Dermis microvascular lymphatic vessel endothelial cell (primary cell): Measurements from ENCODE around the gene EPHB2. TPM values are rescaled to one million over a fixed set of nuclear protein-coding genes. Genes with fewer than 3 reads are reported as not detected.

ENCODE experiments used
- DNase-seq, 2 donors: peaks; one replicate each; pipeline versions ENCODE4 v3.0.0 to v3.0.0-alpha.2; 2010; ENCODE audit warnings: low read depth in 2 of 2
- total RNA-seq: library from RNA; depleted of rRNA; stranded (reverse); fragments of >200 nt; gene quantifications from 2 replicates; pipeline ENCODE4 v1.2.1, GENCODE V29; 2014

The EPHB2 gene
- total RNA-seq, 1 donor from 2014 or later = 26.6 TPM

GRCh38 chr1:22798083-22798482, 87.4 kb downstream of the EPHB2 start:
- no peak for DNase-seq

GRCh38 chr1:22799971-22800370, 89.3 kb downstream of the EPHB2 start:
- DNase-seq = no peak

- DNase-seq = no peak
These were observed 90.0 kb downstream of the EPHB2 start for GRCh38 chr1:22800629-22801028.

- DNase-seq = no peak
These were observed 90.7 kb downstream of the EPHB2 start for GRCh38 chr1:22801347-22801746.

GRCh38 chr1:22801761-22802160, 91.1 kb downstream of the EPHB2 start:
- DNase-seq = no peak

GRCh38 chr1:22803833-22804232, 93.2 kb downstream of the EPHB2 start:
- DNase-seq = no peak

- no peak for DNase-seq
These were observed 93.8 kb downstream of the EPHB2 start for GRCh38 chr1:22804406-22804805.

GRCh38 chr1:22804969-22805671, 94.5 kb downstream of the EPHB2 start:
- DNase-seq = no peak

- no peak for DNase-seq
These were observed 95.0 kb downstream of the EPHB2 start for GRCh38 chr1:22805672-22806038.

GRCh38 chr1:22806584-22806983, 95.9 kb downstream of the EPHB2 start:
- DNase-seq = no peak

GRCh38 chr1:22807340-22807739, 96.7 kb downstream of the EPHB2 start:
- no peak for DNase-seq

GRCh38 chr1:22808186-22808675, 97.6 kb downstream of the EPHB2 start:
- no peak for DNase-seq

- peak in 1 of 2 donors; percentile 36 for DNase-seq
These were observed 98.2 kb downstream of the EPHB2 start for GRCh38 chr1:22808676-22809483.

GRCh38 chr1:22809783-22810182, 99.1 kb downstream of the EPHB2 start:
- no peak for DNase-seq

- no peak for DNase-seq
These were observed 99.7 kb downstream of the EPHB2 start for GRCh38 chr1:22810378-22810777.

- no peak for DNase-seq
These were observed 101.6 kb downstream of the EPHB2 start for GRCh38 chr1:22812092-22812880.

GRCh38 chr1:22812993-22813790, 102.6 kb downstream of the EPHB2 start:
- DNase-seq = no peak

- DNase-seq = no peak
These were observed 103.8 kb downstream of the EPHB2 start for GRCh38 chr1:22814176-22815042.

GRCh38 chr1:22815043-22815365, 104.4 kb downstream of the EPHB2 start:
- DNase-seq = no peak

GRCh38 chr1:22815421-22816066, 104.9 kb downstream of the EPHB2 start:
- DNase-seq = no peak
